GM23248 (cell line): ENCODE results near the gene CCNF.

Experiments used
- EZH2 ChIP-seq: fragments of 200-600 bp; sonication (generic); IDR thresholded peaks from 2 replicates; pipeline ENCODE4 v1.6.1; 2018; ENCODE audit warnings: antibody characterized with exemption, mild to moderate bottlenecking; ENCODE audit not compliant: insufficient read depth, poor library complexity, severe bottlenecking
- EZH2phosphoT487 ChIP-seq: fragments of 200-600 bp; sonication (generic); IDR thresholded peaks from 2 replicates; pipeline ENCODE4 v1.6.1; 2018; ENCODE audit warnings: antibody characterized with exemption, moderate library complexity, mild to moderate bottlenecking, low read depth; ENCODE audit not compliant: insufficient read depth

GRCh38 chr16:2426941-2427361, 2.3 kb upstream of the CCNF start:
- no peak for TF ChIP-seq EZH2
- TF ChIP-seq EZH2phosphoT487 = no peak
